GM19023 (cell line): ENCODE results near the gene MOBP.
A peak's percentile ranks its signal among the peaks of the same experiment; 100 is the strongest.
"Not testable (repeated sequence)": the region's sequence is repeated elsewhere in the genome, so short reads cannot be mapped to it uniquely, and the experiment has no call there.

Source experiments
- ATAC-seq: cut with Tn5 transposase; IDR thresholded peaks from one replicate; pipeline ENCODE4 v1.9.1; 2021; ENCODE audit warnings: mild to moderate bottlenecking, moderate library complexity; ENCODE audit not compliant: unreplicated experiment

MOBP gene, protein sequence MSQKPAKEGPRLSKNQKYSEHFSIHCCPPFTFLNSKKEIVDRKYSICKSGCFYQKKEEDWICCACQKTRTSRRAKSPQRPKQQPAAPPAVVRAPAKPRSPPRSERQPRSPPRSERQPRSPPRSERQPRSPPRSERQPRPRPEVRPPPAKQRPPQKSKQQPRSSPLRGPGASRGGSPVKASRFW

DNA sequence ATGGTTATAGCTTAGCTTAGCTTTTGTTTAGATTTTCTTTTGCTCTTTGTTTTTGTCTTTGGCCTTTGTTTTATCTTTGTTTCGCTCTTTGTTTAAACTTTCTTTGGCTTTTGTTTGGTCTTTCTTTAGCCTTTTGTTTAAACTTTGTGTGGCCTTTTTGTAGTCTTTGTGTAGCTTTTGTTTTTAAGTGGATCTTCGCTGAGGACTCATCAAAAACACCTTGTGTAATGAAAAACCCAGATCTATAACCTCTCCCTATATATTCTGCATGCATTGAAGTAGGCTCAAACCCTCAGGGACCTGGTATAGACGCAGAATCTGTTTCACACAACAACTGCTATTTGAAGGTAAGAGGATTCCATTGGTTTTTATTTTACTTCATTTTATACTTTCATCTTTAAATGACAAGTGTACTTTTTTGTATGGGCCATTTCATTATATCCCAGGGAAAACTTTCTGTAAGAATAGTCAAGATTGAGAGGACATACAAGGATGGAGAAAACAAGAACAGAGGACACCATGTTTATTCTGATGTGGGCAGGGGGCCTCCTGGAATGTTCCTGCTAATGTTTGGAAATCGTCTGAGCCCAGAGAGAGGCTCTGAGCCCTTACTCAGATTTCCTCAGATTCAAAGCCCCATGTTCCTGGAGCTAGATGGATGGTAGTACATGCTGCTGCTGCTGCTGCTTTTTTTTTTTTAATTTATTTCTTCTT, at the start of gene MOBP:
TSS of gene MOBP (plus strand) at position 287 of the 714 bp plus-strand sequence. CDS start 34,390 bp downstream, outside the sequence.
- no peak for ATAC-seq

DNA sequence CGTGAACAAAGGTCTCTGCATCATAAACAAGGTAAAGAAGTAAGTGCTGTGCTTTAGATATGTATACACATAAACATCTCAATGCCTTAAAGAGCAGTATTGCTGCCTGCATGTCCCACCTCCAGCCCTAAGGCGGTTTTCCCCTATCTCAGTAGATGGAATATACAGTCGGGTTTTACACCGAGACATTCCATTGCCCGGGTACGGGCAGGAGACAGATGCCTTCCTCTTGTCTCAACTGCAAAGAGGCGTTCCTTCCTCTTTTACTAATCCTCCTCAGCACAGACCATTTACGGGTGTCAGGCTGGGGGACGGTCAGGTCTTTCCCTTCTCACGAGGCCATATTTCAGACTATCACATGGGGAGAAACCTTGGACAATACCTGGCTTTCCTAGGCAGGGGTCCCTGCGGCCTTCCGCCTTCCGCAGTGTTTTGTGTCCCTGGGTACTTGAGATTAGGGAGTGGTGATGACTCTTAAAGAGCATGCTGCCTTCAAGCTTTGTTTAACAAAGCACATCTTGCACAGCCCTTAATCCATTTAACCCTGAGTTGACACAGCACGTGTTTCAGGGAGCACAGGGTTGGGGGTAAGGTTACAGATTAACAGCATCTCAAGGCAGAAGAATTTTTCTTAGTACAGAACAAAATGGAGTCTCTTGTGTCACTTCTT, 48.8 kb upstream of the MOBP start:
- not testable (repeated sequence) for ATAC-seq

DNA sequence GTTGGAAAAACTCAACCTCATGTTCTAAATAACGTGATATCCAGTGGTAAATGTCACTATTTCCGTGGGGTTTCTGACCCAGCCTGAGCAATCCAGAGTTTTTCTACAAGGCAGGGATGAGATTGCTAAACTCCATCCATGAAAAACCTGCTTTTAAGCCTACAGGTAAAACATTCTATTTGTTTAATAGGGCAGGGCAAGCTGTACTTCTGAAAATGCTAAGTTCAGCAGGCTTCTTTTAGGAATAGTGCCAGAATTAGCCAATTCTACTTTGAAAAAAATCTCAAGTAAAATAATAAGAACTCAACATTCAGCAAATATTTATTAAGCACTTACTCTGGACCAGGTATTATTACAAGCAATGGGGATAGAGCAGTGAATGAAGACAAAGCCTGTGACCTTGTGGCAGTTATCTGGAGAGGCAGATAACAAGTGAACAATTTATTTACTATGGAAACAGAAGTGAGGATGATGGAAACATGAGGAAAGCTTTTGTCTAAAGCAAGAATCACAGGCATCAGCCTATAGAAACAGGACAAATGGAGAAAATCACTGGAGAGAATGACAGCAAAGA, 47.7 kb upstream of the MOBP start:
- no peak for ATAC-seq

DNA sequence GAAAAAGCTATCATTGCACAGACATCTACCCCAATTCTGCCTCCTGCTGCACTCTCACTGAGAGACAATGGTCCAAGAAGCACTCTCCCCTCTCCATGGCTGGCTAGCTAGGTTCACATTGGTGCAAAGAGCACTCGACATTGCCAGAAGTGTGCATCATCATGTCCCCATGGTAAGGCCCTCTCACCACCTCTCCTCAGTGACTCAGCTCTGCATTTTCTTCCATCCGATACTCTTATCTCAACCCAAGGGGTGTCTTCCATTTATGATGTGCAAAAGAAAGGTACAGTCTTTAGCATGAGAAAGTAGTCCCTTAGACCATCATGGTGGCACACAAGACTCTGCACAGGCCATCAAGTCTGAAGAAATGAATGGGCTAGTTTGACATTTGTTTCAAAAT, 46.9 kb upstream of the MOBP start:
- ATAC-seq = no peak

DNA sequence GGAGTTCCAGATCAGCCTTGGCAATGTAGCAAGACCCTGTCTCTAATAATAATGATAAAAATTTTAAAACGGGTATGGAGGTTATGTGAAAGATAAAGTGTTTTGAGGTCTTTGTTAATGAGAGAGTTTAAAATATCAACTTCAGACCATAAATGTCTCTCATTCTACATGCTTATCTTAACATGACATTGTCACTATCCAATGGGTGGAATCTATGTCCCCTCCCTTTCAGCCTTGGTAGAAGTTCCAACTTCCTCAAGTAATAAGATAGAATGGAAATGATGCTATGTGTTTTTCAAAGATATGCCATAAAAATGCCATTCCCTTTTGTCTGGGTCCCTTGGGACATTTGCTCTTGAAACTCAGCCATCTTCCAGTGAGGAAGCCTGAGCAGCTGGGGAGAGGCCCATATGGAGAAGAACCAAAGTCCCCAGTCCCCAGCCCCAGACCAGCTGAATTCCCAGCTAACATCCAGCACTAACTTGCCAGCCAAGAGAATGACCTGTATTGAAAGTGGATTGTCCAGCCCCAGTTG, 44.0 kb upstream of the MOBP start:
- no peak for ATAC-seq

DNA sequence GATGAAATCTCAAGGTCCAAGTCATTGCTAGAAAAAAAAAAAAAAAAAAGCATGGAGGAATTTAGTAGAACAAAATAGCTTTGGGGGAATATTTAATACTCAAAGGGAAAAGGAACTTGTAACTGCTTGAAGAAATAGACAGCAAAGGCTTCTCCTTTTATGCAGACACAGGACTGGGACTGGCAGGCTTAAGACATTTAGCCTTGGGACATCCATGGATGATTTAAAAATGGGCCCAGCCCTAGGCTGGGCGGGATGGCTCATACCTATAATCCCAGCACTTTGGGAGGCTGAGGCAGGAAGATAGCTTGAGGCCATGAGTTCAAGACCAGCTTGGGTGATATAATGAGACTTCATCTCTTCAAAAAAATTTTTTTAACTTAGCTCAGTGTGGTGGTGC, 41.2 kb upstream of the MOBP start:
- no peak for ATAC-seq

DNA sequence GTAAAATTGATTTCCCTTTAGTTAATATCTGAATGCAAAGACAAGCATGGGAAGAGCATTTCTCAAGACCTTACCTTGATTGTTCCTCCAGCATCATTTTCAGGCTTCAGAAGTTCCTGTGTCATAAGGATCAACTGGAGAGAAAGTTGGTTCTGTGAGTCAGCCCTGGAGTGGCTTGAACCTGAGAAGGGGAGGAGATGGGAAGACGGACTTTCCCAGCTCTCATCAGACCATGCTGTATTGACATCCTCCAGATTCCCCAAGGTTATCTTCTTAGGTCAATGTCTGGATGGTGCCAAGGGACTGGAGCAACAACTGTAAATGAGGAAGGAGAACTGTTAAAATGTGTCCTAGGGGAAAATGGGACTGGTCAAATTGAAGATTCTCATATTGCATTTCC, 40.0 kb upstream of the MOBP start:
- no peak for ATAC-seq

DNA sequence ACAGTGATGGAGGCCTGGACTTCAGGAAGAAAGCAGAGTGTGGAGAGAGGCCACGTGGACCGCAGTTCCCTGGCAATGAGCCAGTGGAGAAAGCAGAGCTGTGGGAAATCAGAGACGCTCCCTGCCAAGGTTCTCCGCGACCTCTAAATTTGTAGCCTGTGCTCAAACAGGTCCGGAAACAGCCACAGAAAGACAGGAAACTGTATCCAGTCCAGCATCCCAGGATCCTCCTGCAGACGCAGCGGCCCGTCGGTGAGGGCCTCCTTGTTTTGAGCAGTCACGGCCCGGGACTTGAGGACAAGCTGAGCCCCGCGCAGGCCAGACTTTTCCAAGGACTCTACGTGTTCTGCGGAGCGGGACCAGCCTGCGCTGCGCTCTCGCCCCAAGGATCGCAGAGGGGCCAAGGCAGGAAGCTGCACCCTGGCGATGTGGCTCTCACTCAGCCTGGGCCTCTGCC, 38.7 kb upstream of the MOBP start:
- no peak for ATAC-seq

DNA sequence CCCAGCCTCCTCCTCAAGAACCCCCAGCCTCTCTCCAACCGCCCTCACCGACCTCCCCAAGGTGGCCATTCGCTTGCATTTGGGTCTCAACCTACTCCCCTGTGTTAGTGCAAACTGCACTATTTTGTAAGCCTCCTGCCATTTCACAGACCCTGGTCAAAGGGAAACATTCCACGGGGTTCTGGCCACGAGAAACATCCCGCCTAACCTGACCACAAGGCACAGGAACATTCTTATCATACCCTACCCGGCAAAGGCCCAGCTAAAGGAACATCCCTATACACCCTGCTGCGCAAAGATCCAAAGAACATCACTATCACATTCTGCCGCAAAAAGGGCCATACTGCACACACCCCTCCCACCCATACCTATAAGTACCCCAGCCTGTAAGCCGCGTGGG, 38.0 kb upstream of the MOBP start:
- no peak for ATAC-seq

DNA sequence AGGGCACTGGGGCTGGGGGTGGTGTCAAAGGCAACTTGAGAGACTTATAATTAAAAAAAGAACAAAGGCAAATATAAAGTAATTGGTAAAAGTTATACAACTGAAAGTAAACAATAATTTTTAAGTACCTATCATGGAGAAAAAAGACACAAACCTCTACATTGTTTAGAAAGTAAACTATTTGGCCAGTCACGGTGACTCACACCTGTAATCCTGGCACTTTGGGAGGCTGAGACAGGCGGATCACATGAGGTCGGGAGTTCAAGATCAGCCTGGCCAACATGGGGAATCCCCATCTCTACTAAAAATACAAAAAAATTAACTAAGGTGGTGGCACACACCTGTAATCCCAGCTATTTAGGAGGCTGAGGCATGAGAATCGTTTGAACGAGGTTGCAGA, 35.1 kb upstream of the MOBP start:
- no peak for ATAC-seq

DNA sequence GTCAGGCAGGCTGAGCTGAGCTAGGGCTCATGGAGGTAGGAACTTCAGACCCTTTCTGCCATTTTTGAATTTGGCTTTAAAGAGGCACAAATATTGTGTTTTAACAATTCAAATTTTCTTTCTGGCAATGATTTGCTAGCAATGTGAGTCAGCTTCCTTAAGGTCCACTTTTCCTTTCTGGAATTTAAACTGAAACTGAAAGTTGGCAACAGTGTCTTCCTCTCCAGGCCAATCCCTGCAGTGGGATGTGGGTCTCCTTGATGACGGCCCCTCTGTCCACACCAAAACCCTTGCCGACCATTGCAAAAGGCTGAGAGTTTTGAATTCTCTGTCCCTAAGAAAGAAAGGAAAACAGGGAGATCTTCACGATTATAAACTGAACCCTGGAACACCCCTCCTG, 33.8 kb upstream of the MOBP start:
- no peak for ATAC-seq

DNA sequence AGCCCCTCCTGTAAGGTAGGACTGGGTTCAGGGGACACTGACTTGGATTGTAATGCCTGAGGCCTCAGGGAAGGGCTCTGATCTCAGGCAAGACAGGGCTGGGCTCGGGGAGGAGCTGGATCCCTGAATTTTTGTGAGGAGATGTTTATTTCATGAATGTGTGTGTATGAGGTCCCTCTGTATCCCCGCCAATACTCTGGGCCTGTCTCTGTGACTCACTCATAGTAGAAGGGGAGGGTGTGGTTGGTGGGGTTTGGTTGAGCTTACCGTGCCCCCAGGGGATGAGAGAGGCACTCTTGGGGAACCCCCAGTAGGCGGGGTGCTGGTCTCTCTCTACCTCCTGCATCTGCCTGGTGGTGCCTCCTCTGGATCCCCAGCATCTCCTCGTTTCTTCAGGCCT, 32.9 kb upstream of the MOBP start:
- peak; percentile 58 for ATAC-seq

DNA sequence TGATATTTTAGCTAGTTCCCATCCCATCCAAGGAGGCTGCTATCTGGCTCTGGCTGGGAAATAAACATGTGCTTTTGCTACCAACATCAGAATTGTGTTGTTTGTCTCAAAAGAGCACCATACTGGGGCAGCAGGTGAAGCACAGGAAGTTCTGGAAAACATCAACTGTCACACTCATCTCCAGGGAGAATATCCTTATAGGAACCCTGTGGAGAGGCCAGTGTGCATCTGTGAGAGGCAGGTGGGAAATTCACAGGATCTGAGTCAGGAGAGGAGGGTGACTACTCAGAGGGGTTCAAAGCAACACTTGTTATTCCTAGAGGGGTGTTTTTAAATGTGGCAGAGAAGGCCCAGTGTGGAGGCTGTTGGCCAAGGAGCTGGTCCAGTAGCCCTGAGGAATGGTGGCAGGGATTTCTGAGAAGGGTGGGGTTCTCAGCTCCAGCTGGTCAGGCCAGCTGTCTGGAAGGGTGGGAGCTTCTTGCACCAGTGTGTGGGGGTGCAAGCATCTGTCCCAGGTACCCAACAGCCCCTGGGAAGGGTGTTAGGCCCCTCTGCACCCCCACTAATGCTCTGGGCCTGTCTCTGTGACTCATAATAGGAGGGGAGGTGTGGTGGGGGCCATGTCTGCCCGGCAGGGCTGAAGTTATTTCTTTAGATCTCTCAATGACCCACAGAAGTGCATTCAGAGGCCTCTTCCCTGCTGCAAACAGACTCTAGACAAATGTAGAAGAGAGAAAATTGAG, 32.3 kb upstream of the MOBP start:
- ATAC-seq = no peak

DNA sequence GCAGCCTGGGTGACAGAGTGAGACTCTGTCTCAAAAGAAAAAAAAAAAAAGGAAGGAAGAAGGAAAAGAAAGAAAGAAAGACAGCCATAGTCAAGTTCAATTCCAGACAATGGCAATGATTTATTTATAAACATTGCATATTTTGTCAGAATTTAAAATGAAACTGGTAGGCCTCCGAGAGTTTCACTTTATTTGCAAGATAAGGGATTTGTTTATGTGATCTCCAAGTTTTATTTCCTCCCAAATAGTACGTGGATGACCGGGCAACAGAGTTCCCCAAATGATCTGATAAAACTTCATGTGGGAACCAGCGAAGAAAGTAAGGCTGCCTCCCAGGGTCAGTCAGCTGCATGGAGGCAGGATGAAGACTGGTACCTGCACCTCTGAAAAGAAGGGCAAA, 28.6 kb upstream of the MOBP start:
- no peak for ATAC-seq

DNA sequence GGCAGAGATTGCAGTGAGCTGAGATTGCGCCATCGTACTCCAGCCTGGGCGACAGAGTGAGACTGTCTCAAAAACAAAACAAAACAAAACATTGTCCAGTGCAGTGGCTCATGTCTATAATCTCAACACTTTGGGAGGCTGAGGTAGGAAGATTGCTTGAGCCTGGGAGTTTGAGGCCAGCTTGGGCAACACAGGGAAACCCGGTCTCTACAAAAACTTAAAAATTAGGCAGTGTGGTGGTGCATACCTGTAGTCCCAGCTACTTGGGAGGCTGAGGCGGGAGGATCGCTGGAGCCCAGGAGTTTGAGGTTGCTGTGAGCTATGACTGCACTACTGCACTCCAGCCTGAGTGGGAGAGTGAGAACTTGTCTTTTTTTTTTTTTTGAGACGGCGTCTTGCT, 27.2 kb upstream of the MOBP start:
- no peak for ATAC-seq

DNA sequence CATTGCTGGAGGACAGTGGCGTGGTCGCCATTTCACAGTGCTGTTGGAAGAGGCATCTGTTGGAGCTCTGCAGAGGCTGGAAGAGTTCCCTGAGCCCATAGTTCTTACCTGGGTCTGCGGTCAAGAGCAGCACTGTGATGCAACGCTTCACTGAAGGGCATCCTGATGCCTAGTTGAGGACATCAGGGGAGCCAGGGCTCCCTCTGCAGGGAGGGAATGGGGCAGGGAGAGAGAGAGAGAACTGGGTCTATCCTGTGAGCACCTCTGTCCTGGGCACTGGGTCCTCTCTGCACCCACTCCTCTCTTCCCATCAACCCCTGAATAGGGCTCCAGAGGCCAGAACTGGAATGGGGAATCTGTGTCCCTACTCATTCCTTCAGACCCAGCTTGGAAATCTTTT, 23.9 kb upstream of the MOBP start:
- no peak for ATAC-seq

DNA sequence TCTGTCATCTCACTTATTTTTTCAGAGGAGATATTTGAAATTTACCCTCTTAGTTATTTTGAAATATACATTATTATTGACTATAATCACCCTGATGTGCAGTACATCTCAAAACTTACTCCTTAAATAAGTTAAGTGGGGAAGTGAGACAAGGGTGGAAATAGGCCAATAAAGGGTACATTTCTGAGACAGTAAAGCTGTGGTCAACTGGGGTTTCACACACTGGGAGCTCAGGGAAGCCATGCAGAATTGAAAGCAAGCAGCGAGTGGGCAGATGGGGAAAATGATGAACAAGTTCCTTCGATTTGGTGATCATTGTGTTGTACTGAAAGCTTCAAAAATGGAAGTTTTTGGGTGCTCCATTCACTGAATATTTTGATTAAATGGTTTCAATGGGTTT, 21.6 kb upstream of the MOBP start:
- no peak for ATAC-seq

DNA sequence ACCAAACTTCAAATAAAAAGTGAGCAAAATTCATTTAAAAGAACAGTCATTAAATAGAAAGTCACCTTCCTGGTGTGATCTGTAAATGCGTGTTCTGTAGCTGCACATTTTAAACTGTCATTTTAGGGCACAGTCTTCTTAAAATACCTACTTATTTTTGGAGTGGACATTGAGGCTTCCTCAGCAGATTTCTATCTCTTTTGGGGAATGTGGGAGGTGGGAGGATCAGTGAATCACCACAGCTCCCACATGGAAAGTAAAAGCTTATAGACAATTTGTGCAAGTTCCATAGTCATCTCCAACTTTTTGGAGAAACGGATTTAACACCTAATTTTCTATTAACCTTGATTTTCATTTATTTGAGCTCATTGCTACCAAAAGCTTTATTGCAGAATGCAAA, 21.0 kb upstream of the MOBP start:
- ATAC-seq = no peak

DNA sequence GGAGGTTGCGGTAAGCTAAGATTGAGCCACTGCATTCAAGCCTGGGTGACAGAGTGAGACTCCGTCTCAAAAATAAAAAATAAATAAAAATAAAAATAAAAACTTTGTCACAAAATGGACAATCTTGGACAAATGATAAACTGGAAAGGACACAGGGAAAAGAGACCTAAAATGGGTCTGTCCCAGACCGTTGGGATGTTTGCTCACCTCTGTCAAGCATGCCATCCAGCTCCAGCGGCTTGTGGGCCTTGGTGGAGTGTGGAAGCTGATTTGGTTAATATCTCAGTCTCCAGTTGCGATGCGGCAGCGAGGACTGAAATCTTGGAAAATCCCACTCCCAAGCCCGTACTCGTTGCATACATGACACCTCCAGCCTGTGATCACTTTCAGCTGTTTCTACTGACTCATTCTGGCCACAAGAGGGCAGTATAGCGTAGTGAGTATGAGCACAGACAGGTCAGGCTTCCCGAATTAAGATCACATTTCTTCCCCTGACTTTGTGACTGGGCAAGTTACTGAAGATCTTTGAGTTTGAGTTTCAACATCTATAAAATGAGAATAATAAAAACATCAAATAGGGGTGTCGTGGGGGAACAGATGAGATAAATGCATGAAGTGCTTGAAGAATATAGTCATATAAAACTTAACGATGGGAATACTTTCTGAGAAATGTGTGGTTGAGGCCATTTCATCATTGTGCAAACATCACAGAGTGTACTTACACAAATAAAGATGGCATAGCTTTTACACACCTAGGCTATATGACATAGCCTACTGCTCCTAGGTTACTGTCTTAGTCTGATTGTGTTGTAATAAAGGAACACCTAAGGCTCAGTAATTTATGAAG, 19.6 kb upstream of the MOBP start:
- ATAC-seq = peak; percentile 77
